ENCODE results near the gene VMAC.

Gene VMAC

GRCh38 chr19:5900976-5901375 lies 3.7 kb upstream of the VMAC start:
- no peak overlapping the region for H3K4me3 ChIP-seq (replicated peaks; ENCODE audit: low read depth, low read length)
- no peaks in the 10 kb centered on the region for H3K27me3 ChIP-seq (replicated peaks; ENCODE audit: control insufficient read depth, insufficient read depth, low read length)
- TF ChIP-seq CTCF (IDR thresholded peaks at IDR 0.05; ENCODE audit: insufficient read depth, low read length, poor library complexity, severe bottlenecking), result no peak
- peaks cover 8% of the 10 kb centered on the region for H3K36me3 ChIP-seq (ENCODE audit: control insufficient read depth, insufficient read depth, low read length)
- DNase-seq (ENCODE audit: extremely low read depth, insufficient read length), result no peak

- Histone ChIP-seq H3K4me3 (replicated peaks; ENCODE audit: low read depth, low read length) (peak overlapping the region; percentile 99), H3K36me3 (ENCODE audit: control insufficient read depth, insufficient read depth, low read length) (peaks cover 6% of the 10 kb centered on the region), H3K27me3 (replicated peaks; ENCODE audit: control insufficient read depth, insufficient read depth, low read length) (no peaks in the 10 kb centered on the region)
- no peak for TF ChIP-seq CTCF (IDR thresholded peaks at IDR 0.05; ENCODE audit: insufficient read depth, low read length, poor library complexity, severe bottlenecking)
- no peak for DNase-seq (ENCODE audit: extremely low read depth, insufficient read length)
These were observed 1.5 kb upstream of the VMAC start for GRCh38 chr19:5903056-5903623.

- no peaks in the 10 kb centered on the region for H3K27me3 ChIP-seq (replicated peaks; ENCODE audit: control insufficient read depth, insufficient read depth, low read length)
- no peak for TF ChIP-seq CTCF (IDR thresholded peaks at IDR 0.05; ENCODE audit: insufficient read depth, low read length, poor library complexity, severe bottlenecking)
- peak; percentile 98 for DNase-seq (ENCODE audit: extremely low read depth, insufficient read length)
These were observed 884 bp upstream of the VMAC start, which contains the start of gene NDUFA11 for GRCh38 chr19:5903624-5904351. TSS of gene NDUFA11 (minus strand) at chr19:5903790. CDS start at chr19:5903708, 82 bp downstream.

DNA sequence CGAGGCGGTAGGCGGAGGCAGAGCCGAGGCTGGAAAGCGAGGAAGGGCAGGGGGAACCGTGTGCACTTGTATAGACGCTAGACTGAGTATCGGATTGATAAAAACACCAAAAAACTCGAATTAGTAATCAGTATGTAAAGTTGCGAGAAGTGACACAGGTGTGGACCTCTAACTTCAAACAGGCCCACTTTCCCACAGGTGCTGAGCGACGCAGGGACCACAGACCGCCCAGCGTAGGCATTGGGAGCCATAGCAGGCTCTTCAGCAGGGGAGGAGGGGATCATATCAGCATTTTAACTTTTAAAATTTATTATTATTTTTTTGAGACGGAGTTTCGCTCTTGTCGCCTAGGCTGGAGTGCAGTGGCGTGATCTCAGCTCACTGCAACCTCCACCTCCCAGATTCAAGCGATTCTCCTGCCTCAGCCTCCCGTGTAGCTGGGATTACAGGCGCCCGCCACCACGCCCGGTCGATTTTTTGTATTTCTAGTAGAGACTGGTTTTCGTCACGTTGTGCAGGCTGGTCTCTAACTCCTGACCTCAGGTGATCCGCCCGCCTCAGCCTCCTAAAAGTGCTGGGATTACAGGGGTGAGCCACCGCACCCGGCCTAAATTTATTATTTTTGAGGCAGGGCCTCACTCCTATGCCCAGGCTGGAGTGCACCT lies 574 bp downstream of the VMAC start:
- no peak for TF ChIP-seq CTCF (IDR thresholded peaks at IDR 0.05; ENCODE audit: insufficient read depth, low read length, poor library complexity, severe bottlenecking)
- H3K36me3 ChIP-seq (ENCODE audit: control insufficient read depth, insufficient read depth, low read length), result peaks cover 6% of the 10 kb centered on the region
- peak overlapping the region; percentile 91 for H3K4me3 ChIP-seq (replicated peaks; ENCODE audit: low read depth, low read length)
- no peak for DNase-seq (ENCODE audit: extremely low read depth, insufficient read length)
- no peaks in the 10 kb centered on the region for H3K27me3 ChIP-seq (replicated peaks; ENCODE audit: control insufficient read depth, insufficient read depth, low read length)

More at GRCh38 chr19:5903624-5904351, 884 bp upstream of the VMAC start, which contains the start of gene NDUFA11:
- Histone ChIP-seq H3K4me3 (replicated peaks; ENCODE audit: low read depth, low read length) (peak within 1 kb of the TSS; percentile 99), H3K36me3 (ENCODE audit: control insufficient read depth, insufficient read depth, low read length) (peaks cover 8% of the 10 kb centered on the region)

- no peak for TF ChIP-seq CTCF (IDR thresholded peaks at IDR 0.05; ENCODE audit: insufficient read depth, low read length, poor library complexity, severe bottlenecking)
- peaks cover 2% of the 10 kb centered on the region; the same call in 1 of the 2 replicates for H3K36me3 ChIP-seq (ENCODE audit: control insufficient read depth, insufficient read depth, low read length)
- no peaks in the 10 kb centered on the region for H3K27me3 ChIP-seq (replicated peaks; ENCODE audit: control insufficient read depth, insufficient read depth, low read length)
- H3K4me3 ChIP-seq (replicated peaks; ENCODE audit: low read depth, low read length), result no peak overlapping the region
- DNase-seq (ENCODE audit: extremely low read depth, insufficient read length), result no peak
These were observed 2.6 kb downstream of the VMAC start for GRCh38 chr19:5907241-5907640.
